Cardiac fibroblast (primary cell): ENCODE data around the gene OLFM4.

Experiments
- DNase-seq, 2 donors: peaks; one replicate each; pipeline versions ENCODE4 v3.0.0 to v3.0.0-alpha.2; 2010; ENCODE audit warnings: low read depth in 2 of 2
- H3K4me3 ChIP-seq, 2 donors: replicated peaks in 1 of 2; 1 replicate in 1 of 2; 2 replicates in 1 of 2; pipeline ENCODE4 v1.5.1; 2011; ENCODE audit warnings: low read depth in 2 of 2, low read length in 2 of 2, mild to moderate bottlenecking in 2 of 2, moderate library complexity in 1 of 2
- CTCF ChIP-seq: IDR thresholded peaks from one replicate; pipeline ENCODE4 v1.5.1; 2011; ENCODE audit warnings: low read depth, mild to moderate bottlenecking, low read length, inconsistent platforms

Gene OLFM4

GRCh38 chr13:53098455-53098854 lies 69.8 kb downstream of the OLFM4 start:
- no peak overlapping the region for H3K4me3 ChIP-seq
- no peak for TF ChIP-seq CTCF
- no peak for DNase-seq

GRCh38 chr13:53100394-53101063 lies 71.9 kb downstream of the OLFM4 start:
- H3K4me3 ChIP-seq = no peak overlapping the region
- no peak for TF ChIP-seq CTCF

More at GRCh38 chr13:53100394-53101063, 71.9 kb downstream of the OLFM4 start:
- no peak for DNase-seq
